Upper lobe of left lung (tissue), 4 donors: ENCODE results near the gene ACTN1.

Experiments
- CTCF ChIP-seq, 6 experiments: fragments of 450-650 bp in 4 of 6; fragments of 200-600 bp in 2 of 6; sonication (generic) in 2 of 6; IDR thresholded peaks; one replicate each; pipeline ENCODE4 v1.5.1; 2016 to 2019; ENCODE audit warnings: antibody characterized with exemption in 6 of 6
- POLR2A ChIP-seq, 4 donors: fragments of 450-650 bp; IDR thresholded peaks; one replicate each; pipeline ENCODE4 v1.5.1; 2016 to 2017; ENCODE audit warnings: antibody characterized with exemption in 4 of 4, mild to moderate bottlenecking in 2 of 4

GRCh38 chr14:68834816-68835215 lies 144.3 kb downstream of the ACTN1 start:
- TF ChIP-seq POLR2A (IDR thresholded peaks at IDR 0.05), result no peak
- no peak for TF ChIP-seq CTCF (IDR thresholded peaks at IDR 0.05)
